Measurements from ENCODE around the gene MESP2. TPM values are rescaled to one million over a fixed set of nuclear protein-coding genes. Genes with fewer than 3 reads are reported as not detected.

The MESP2 gene
- total RNA-seq, 1 donor from 2014 or later: 0.51 TPM

GRCh38 chr15:89790661-89791060 lies 14.5 kb downstream of the MESP2 start:
- ATAC-seq (no peak), DNase-seq (ENCODE audit: missing footprints) (no peak)
- intact Hi-C loops (cut with DNase I): no loop called here

- ATAC-seq (no peak), DNase-seq (ENCODE audit: missing footprints) (no peak)
- intact Hi-C loops (cut with DNase I): no loop called here
Measured at GRCh38 chr15:89792106-89792805, 16.1 kb downstream of the MESP2 start.

GRCh38 chr15:89794627-89795241 lies 18.6 kb downstream of the MESP2 start:
- DNase-seq (ENCODE audit: missing footprints) (no peak), ATAC-seq (peak; percentile 56)
- intact Hi-C loops (cut with DNase I): no loop called here

- no peak for ATAC-seq
- no peak for DNase-seq (ENCODE audit: missing footprints)
- intact Hi-C loops (cut with DNase I): no loop called here
Measured at GRCh38 chr15:89795996-89796395, 19.9 kb downstream of the MESP2 start.

GRCh38 chr15:89797678-89798201 lies 21.6 kb downstream of the MESP2 start:
- intact Hi-C loops (cut with DNase I): no loop called here
- DNase-seq (ENCODE audit: missing footprints) (no peak), ATAC-seq (no peak)

GRCh38 chr15:89799011-89799911 lies 23.1 kb downstream of the MESP2 start:
- intact Hi-C loops (cut with DNase I): no loop called here
- ATAC-seq: no peak
- DNase-seq (ENCODE audit: missing footprints): no peak

GRCh38 chr15:89799918-89800498 lies 23.9 kb downstream of the MESP2 start:
- no peak for DNase-seq (ENCODE audit: missing footprints)
- intact Hi-C loops (cut with DNase I): no loop called here

GRCh38 chr15:89801471-89802195 lies 25.5 kb downstream of the MESP2 start:
- ATAC-seq (no peak), DNase-seq (ENCODE audit: missing footprints) (no peak)
- intact Hi-C loops (cut with DNase I): no loop called here

More at GRCh38 chr15:89799918-89800498, 23.9 kb downstream of the MESP2 start:
- ATAC-seq: no peak

- intact Hi-C loops (cut with DNase I): no loop called here
- ATAC-seq: no peak
- DNase-seq (ENCODE audit: missing footprints): no peak
Measured at GRCh38 chr15:89802231-89802928, 26.2 kb downstream of the MESP2 start.

GRCh38 chr15:89802986-89803824 lies 27.1 kb downstream of the MESP2 start:
- ATAC-seq: no peak
- intact Hi-C loops (cut with DNase I): no loop called here
- no peak for DNase-seq (ENCODE audit: missing footprints)

- ATAC-seq (no peak), DNase-seq (ENCODE audit: missing footprints) (no peak)
- intact Hi-C loops (cut with DNase I): no loop called here
Measured at GRCh38 chr15:89803941-89804800, 28.0 kb downstream of the MESP2 start.

- intact Hi-C loops (cut with DNase I): no loop called here
- ATAC-seq: no peak
- DNase-seq (ENCODE audit: missing footprints): no peak
Measured at GRCh38 chr15:89805241-89806209, 29.4 kb downstream of the MESP2 start.

- intact Hi-C loops (cut with DNase I): no loop called here
- ATAC-seq (no peak), DNase-seq (ENCODE audit: missing footprints) (no peak)
Measured at GRCh38 chr15:89806210-89806558, 30.1 kb downstream of the MESP2 start.

- DNase-seq (ENCODE audit: missing footprints) (no peak), ATAC-seq (no peak)
- intact Hi-C loops (cut with DNase I): no loop called here
Measured at GRCh38 chr15:89806559-89807550, 30.7 kb downstream of the MESP2 start.
